Stimulated activated CD4-positive, alpha-beta T cell treated with anti-CD3 and anti-CD28 coated beads, Interleukin-2, amount 100 ng/mL, for 48 hours (primary cell): Measurements from ENCODE around the gene POLDIP2.
A peak's percentile ranks its signal among the peaks of the same experiment; 100 is the strongest.

ENCODE experiments used
- DNase-seq, 2 donors: peaks; one replicate each; pipeline ENCODE4 v3.0.0-alpha.2; 2020

Gene POLDIP2, protein sequence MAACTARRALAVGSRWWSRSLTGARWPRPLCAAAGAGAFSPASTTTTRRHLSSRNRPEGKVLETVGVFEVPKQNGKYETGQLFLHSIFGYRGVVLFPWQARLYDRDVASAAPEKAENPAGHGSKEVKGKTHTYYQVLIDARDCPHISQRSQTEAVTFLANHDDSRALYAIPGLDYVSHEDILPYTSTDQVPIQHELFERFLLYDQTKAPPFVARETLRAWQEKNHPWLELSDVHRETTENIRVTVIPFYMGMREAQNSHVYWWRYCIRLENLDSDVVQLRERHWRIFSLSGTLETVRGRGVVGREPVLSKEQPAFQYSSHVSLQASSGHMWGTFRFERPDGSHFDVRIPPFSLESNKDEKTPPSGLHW

DNA sequence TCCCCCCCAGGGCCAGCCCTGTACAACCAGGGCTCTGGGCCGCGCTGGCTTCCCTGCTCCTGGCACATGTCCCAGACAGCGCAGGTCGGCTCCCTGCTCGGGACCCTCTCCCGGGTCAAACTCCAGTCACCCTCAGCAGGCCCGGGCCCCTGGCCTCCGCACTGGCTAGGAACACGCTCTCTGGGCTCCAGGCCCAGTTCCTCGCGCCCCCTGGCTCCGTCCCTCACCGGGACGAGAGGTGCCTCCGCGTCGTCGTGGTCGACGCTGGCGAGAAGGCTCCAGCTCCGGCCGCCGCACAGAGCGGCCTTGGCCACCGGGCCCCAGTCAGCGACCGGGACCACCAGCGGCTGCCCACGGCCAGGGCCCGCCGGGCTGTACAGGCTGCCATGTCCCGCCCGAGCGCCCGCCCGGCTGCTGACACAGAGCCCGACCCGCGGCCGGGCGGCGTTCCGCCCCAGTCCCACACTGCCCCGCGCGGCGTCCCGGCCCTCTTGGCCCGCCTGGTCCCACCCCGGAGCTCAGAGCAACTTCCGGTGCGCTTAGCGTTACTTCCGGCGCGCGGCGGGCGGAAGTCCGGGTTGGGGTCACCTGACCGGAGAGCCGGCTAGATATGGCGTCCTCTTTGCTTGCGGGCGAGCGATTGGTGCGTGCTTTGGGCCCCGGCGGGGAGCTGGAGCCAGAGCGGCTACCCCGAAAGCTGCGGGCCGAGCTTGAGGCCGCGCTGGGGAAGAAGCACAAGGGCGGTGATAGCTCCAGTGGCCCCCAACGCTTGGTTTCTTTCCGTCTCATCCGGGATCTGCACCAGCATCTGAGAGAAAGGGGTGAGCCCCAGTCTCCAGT is at the start of gene POLDIP2:
TSS of gene POLDIP2 (minus strand) at position 467 of the 840 bp plus-strand sequence. CDS start at position 388, 79 bp downstream.
- peak; percentile 95 for DNase-seq

DNA sequence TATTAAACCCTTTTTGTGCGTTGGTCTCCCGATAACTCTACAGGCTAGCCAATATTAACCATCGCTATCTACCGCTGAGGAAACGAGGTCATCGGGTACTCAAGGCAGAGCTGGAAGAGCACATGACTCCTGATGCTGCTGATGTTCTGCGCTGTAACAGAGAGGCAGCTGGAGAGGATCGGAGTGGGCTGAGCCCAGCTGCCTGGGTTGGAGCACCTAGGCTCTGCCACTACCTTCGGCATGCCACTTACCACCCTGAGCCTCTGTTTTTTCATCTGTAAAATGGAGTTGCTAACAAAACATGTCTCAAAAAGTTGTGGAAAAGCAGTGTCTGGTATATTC is 49.1 kb upstream of the POLDIP2 start:
- DNase-seq = no peak

- peak; percentile 46 to 56 for DNase-seq
Observed at GRCh38 chr17:28405632-28406472, 48.5 kb upstream of the POLDIP2 start, which contains the start of gene SLC46A1. Gene SLC46A1 (minus strand): TSS chr17:28406212. CDS start chr17:28406114, 98 bp downstream.

- no peak for DNase-seq
Observed at GRCh38 chr17:28404812-28405570, 47.7 kb upstream of the POLDIP2 start.

GRCh38 chr17:28404461-28404811 is 47.1 kb upstream of the POLDIP2 start:
- no peak for DNase-seq

- no peak for DNase-seq
Observed at GRCh38 chr17:28404007-28404406, 46.7 kb upstream of the POLDIP2 start.

DNA sequence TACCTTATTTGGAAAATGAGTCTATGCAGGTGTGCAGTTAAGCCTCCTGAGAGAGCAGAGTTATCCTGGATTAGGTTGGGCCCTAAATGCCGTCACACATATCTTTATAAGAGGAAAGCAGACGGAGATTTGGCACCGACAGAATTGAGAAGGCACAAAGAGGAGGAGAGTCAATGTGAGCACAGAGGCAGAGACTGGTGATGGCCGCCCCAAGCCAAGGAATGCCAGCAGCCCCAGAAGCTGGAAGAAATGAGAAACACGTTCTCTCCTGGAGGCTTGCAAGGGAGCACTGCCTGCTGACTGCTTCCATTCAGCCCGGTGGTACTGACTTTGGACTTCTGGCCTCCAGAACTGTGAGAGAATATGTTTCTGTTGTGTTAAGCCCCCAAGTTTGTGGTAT is 45.5 kb upstream of the POLDIP2 start:
- DNase-seq = no peak

- DNase-seq = no peak
Observed at GRCh38 chr17:28402224-28402630, 44.9 kb upstream of the POLDIP2 start.

- DNase-seq = no peak
Observed at GRCh38 chr17:28399808-28400207, 42.5 kb upstream of the POLDIP2 start.

GRCh38 chr17:28398280-28398981 is 41.1 kb upstream of the POLDIP2 start:
- no peak for DNase-seq

DNA sequence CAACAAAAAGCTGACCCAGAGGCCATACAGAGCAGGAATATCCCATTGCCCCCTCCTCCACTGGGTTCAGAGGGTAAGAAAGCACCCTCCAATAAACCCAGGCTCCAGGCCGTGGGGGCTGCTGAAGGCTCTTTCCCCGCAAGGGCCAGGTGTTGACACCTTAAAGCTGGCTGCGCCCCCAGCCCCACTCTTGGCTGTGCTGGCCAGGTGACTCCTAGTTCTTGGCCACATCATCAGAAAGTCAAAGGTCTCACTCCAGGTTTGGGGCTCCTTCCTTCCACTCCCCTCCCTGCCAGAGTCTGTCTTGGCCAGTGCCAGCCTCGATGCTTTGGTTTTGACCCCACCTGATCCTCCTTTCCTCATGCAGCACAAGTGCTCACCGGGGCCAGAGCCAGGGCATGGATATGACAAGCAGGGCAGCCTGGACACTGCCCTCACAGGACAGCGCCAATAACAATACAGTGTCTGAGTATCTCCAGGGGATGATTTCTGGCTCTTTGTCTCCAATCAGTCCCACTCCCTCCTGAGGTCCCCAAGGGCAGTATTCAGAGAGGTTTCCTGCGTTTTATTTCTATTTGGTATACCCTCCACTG is 40.5 kb upstream of the POLDIP2 start:
- DNase-seq = no peak

- no peak for DNase-seq
Observed at GRCh38 chr17:28397275-28397674, 39.9 kb upstream of the POLDIP2 start.

DNA sequence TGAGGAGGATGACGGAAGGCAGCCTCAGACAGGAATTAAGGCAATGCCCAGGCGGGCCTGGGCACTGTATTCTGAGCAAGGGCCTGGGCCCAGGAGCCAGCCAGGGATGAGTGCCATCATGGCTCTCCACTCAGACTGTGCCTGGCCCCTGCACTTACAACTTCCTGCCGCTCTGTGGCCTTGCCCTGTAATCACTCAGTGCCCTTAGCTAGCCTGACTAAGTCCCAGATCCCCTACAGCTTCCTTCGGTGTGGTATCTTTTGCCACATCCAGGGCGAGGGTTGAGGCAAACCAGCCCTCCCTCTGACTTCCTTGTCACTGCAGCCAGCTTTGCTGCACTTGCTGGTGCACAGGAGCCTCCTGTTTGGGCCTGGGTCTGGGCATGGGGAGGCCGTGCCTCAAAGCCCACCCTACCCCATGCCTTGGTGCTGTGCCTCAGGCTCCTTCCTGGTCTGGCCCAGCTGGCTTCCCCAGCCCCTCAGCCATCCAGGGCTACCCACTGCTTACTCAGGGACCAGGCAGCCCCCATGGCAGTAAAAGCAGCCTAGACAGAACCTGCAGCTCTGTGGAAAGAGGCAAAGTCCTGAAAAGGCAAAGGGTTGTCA is 39.4 kb upstream of the POLDIP2 start:
- no peak for DNase-seq

GRCh38 chr17:28395968-28396367 is 38.6 kb upstream of the POLDIP2 start:
- DNase-seq = no peak

- no peak for DNase-seq
Observed at GRCh38 chr17:28395426-28395825, 38.1 kb upstream of the POLDIP2 start.

- no peak for DNase-seq
Observed at GRCh38 chr17:28394337-28395116, 37.2 kb upstream of the POLDIP2 start.

DNA sequence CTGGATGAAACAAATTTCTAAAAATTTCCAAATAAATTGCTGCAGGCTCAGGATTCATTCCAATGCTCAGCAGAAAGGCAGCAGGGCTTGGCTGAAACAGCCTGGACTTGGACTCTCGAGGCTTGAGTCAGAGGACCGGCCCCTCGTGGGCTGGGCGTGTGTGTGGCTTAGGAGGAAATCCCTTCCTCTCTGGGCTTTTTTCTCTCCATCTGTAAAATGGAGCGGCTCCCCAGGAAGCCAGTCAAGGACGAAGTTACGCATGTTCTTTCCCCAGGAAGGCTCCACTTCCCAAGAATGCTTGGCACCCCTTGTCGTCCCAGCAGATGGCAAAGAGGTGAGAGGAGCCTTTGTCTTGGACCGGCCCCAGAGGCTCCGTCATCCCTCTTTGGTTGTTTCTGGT is 35.2 kb upstream of the POLDIP2 start:
- DNase-seq = no peak

- no peak for DNase-seq
Observed at GRCh38 chr17:28391401-28391800, 34.1 kb upstream of the POLDIP2 start.

- no peak for DNase-seq
Observed at GRCh38 chr17:28390984-28391383, 33.7 kb upstream of the POLDIP2 start.

- DNase-seq = no peak
Observed at GRCh38 chr17:28390563-28390962, 33.2 kb upstream of the POLDIP2 start.
